22Rv1 (cell line): ENCODE results near the gene FBN2.

Experiments
- CTCF ChIP-seq: fragments of 450-650 bp; IDR thresholded peaks from 2 replicates; pipeline ENCODE4 v1.5.1; 2017; ENCODE audit warnings: mild to moderate bottlenecking
- ZFX ChIP-seq: fragments of 450-650 bp; IDR thresholded peaks from 2 replicates; pipeline ENCODE4 v1.6.1; 2017; ENCODE audit warnings: antibody characterized with exemption, borderline replicate concordance

GRCh38 chr5:128402506-128402905 is 135.5 kb downstream of the FBN2 start:
- TF ChIP-seq CTCF (no peak), ZFX (no peak)
